GM18907 (cell line): ENCODE measurements around the gene MFN2.
"Not testable (repeated sequence)": the region's sequence is repeated elsewhere in the genome, so short reads cannot be mapped to it uniquely, and the experiment has no call there.

Source experiments
- ATAC-seq: cut with Tn5 transposase; IDR thresholded peaks from one replicate; pipeline ENCODE4 v1.9.1; 2021; ENCODE audit warnings: mild to moderate bottlenecking, moderate library complexity; ENCODE audit not compliant: unreplicated experiment

Gene MFN2

GRCh38 chr1:11991969-11992676 is 11.9 kb downstream of the MFN2 start:
- ATAC-seq: no peak

- ATAC-seq: no peak
Measured at GRCh38 chr1:11997081-11997850, 17.0 kb downstream of the MFN2 start.

- no peak for ATAC-seq
Measured at GRCh38 chr1:11998636-11999035, 18.4 kb downstream of the MFN2 start.

- ATAC-seq: no peak
Measured at GRCh38 chr1:11999236-11999635, 19.0 kb downstream of the MFN2 start.

- ATAC-seq: no peak
Measured at GRCh38 chr1:12001249-12001917, 21.1 kb downstream of the MFN2 start.

GRCh38 chr1:12001996-12002493 is 21.8 kb downstream of the MFN2 start:
- ATAC-seq: no peak

GRCh38 chr1:12003762-12004161 is 23.5 kb downstream of the MFN2 start:
- ATAC-seq: no peak

GRCh38 chr1:12005488-12006166 is 25.4 kb downstream of the MFN2 start:
- no peak for ATAC-seq

- ATAC-seq: no peak
Measured at GRCh38 chr1:12006167-12006921, 26.1 kb downstream of the MFN2 start.

GRCh38 chr1:12007204-12007603 is 27.0 kb downstream of the MFN2 start:
- no peak for ATAC-seq

- not testable (repeated sequence) for ATAC-seq
Measured at GRCh38 chr1:12008355-12008754, 28.1 kb downstream of the MFN2 start.

GRCh38 chr1:12009318-12009947 is 29.2 kb downstream of the MFN2 start:
- ATAC-seq: no peak

GRCh38 chr1:12010746-12011570 is 30.7 kb downstream of the MFN2 start:
- no peak for ATAC-seq

GRCh38 chr1:12011998-12012397 is 31.8 kb downstream of the MFN2 start:
- no peak for ATAC-seq

- no peak for ATAC-seq
Measured at GRCh38 chr1:12012560-12013316, 32.5 kb downstream of the MFN2 start.

GRCh38 chr1:12014141-12014991 is 34.1 kb downstream of the MFN2 start:
- ATAC-seq: no peak

GRCh38 chr1:12015001-12015491 is 34.8 kb downstream of the MFN2 start:
- no peak for ATAC-seq
